NCI-H446 (cell line): ENCODE data around the gene TBX4.

Experiments
- DNase-seq, 2 experiments: peaks; one replicate each; lab custom pipeline; 2025; lab: John Stamatoyannopoulos, UW

TBX4 gene

GRCh38 chr17:61452301-61453290 is at the start of gene TBX4:
Gene TBX4 (plus strand): TSS chr17:61452422. CDS start chr17:61456491, 4,069 bp downstream.
- DNase-seq, result no peak

GRCh38 chr17:61402978-61403800 is 49.0 kb upstream of the TBX4 start:
- no peak for DNase-seq

GRCh38 chr17:61403801-61404662 is 48.2 kb upstream of the TBX4 start:
- DNase-seq, result no peak

GRCh38 chr17:61404663-61404912 is 47.6 kb upstream of the TBX4 start:
- DNase-seq, result no peak

- DNase-seq, result no peak
Measured at GRCh38 chr17:61404913-61405685, 47.1 kb upstream of the TBX4 start.

GRCh38 chr17:61405686-61406536 is 46.3 kb upstream of the TBX4 start:
- no peak for DNase-seq

GRCh38 chr17:61406537-61406845 is 45.7 kb upstream of the TBX4 start:
- DNase-seq, result no peak

GRCh38 chr17:61406971-61407911 is 45.0 kb upstream of the TBX4 start:
- DNase-seq, result no peak

GRCh38 chr17:61408151-61409041 is 43.8 kb upstream of the TBX4 start:
- DNase-seq, result no peak

GRCh38 chr17:61409301-61410112 is 42.7 kb upstream of the TBX4 start:
- DNase-seq, result peak in 1 of 2 experiments; percentile 17

GRCh38 chr17:61410141-61411010 is 41.8 kb upstream of the TBX4 start:
- no peak for DNase-seq

GRCh38 chr17:61411011-61411260 is 41.3 kb upstream of the TBX4 start:
- no peak for DNase-seq

GRCh38 chr17:61411261-61412142 is 40.7 kb upstream of the TBX4 start:
- DNase-seq, result no peak

- DNase-seq, result peak; percentile 45 to 87
Measured at GRCh38 chr17:61412143-61412859, 39.9 kb upstream of the TBX4 start.
